Activated T-cell treated with anti-CD3 and anti-CD28 coated beads, Interleukin-2, amount 50 U/mL, for 24 hours (primary cell): ENCODE measurements around the gene DUSP5.

Source experiments
- DNase-seq: peaks from one replicate; pipeline ENCODE4 v3.0.0-alpha.2; 2020
- H3K27ac Mint-ChIP-seq: 2 replicates; pipeline ENCODE4 v1.8.0; 2020; ENCODE audit warnings: mild to moderate bottlenecking, mixed read lengths
- H3K27me3 Mint-ChIP-seq: 2 replicates; pipeline ENCODE4 v1.8.0; 2020; ENCODE audit warnings: mixed read lengths
- H3K36me3 Mint-ChIP-seq: 2 replicates; pipeline ENCODE4 v1.8.0; 2020; ENCODE audit warnings: low read depth, mixed read lengths
- H3K4me1 Mint-ChIP-seq: 2 replicates; pipeline ENCODE4 v1.8.0; 2020; ENCODE audit warnings: low read depth, mixed read lengths
- H3K4me3 Mint-ChIP-seq: 2 replicates; pipeline ENCODE4 v1.8.0; 2020; ENCODE audit warnings: mild to moderate bottlenecking, moderate library complexity, mixed read lengths
- H3K9me3 Mint-ChIP-seq: 2 replicates; pipeline ENCODE4 v1.8.0; 2020; ENCODE audit warnings: mixed read lengths

The DUSP5 gene

GRCh38 chr10:110548002-110548401, 50.3 kb downstream of the DUSP5 start:
- H3K9me3 Mint-ChIP-seq, result no peaks in the 10 kb centered on the region
- DNase-seq, result no peak
- no peak overlapping the region for H3K27ac Mint-ChIP-seq
- peaks cover 11% of the 10 kb centered on the region for H3K4me1 Mint-ChIP-seq
- H3K27me3 Mint-ChIP-seq, result peaks cover 14% of the 10 kb centered on the region
- H3K4me3 Mint-ChIP-seq, result no peak overlapping the region
- no peaks in the 10 kb centered on the region for H3K36me3 Mint-ChIP-seq

GRCh38 chr10:110549211-110549610, 51.5 kb downstream of the DUSP5 start:
- Mint-ChIP-seq H3K27me3 (peaks cover 14% of the 10 kb centered on the region), H3K36me3 (no peaks in the 10 kb centered on the region), H3K4me3 (no peak overlapping the region), H3K27ac (no peak overlapping the region), H3K4me1 (peaks cover 11% of the 10 kb centered on the region), H3K9me3 (no peaks in the 10 kb centered on the region)
- DNase-seq, result no peak

- Mint-ChIP-seq H3K27ac (no peak overlapping the region), H3K4me1 (peaks cover 6% of the 10 kb centered on the region), H3K27me3 (peaks cover 14% of the 10 kb centered on the region), H3K4me3 (no peak overlapping the region), H3K9me3 (no peaks in the 10 kb centered on the region), H3K36me3 (no peaks in the 10 kb centered on the region)
- DNase-seq, result no peak
Measured at GRCh38 chr10:110553905-110554304, 56.2 kb downstream of the DUSP5 start.

- Mint-ChIP-seq H3K27me3 (peaks cover 9% of the 10 kb centered on the region), H3K36me3 (no peaks in the 10 kb centered on the region), H3K4me3 (no peak overlapping the region), H3K4me1 (peaks cover 6% of the 10 kb centered on the region), H3K27ac (no peak overlapping the region), H3K9me3 (no peaks in the 10 kb centered on the region)
- DNase-seq, result no peak
Measured at GRCh38 chr10:110556296-110556695, 58.6 kb downstream of the DUSP5 start.

GRCh38 chr10:110556969-110557601, 59.4 kb downstream of the DUSP5 start:
- H3K36me3 Mint-ChIP-seq, result no peaks in the 10 kb centered on the region
- no peaks in the 10 kb centered on the region for H3K9me3 Mint-ChIP-seq
- no peak overlapping the region for H3K4me3 Mint-ChIP-seq
- no peak overlapping the region for H3K27ac Mint-ChIP-seq
- peak; percentile 69 for DNase-seq
- H3K27me3 Mint-ChIP-seq, result peaks cover 2% of the 10 kb centered on the region
- H3K4me1 Mint-ChIP-seq, result peaks cover 6% of the 10 kb centered on the region

GRCh38 chr10:110558041-110558440, 60.3 kb downstream of the DUSP5 start:
- DNase-seq, result no peak
- H3K27me3 Mint-ChIP-seq, result peaks cover 2% of the 10 kb centered on the region
- no peak overlapping the region for H3K27ac Mint-ChIP-seq
- H3K9me3 Mint-ChIP-seq, result no peaks in the 10 kb centered on the region
- peaks cover 6% of the 10 kb centered on the region for H3K4me1 Mint-ChIP-seq
- no peak overlapping the region for H3K4me3 Mint-ChIP-seq
- no peaks in the 10 kb centered on the region for H3K36me3 Mint-ChIP-seq

GRCh38 chr10:110560012-110560411, 62.3 kb downstream of the DUSP5 start:
- Mint-ChIP-seq H3K36me3 (no peaks in the 10 kb centered on the region), H3K4me1 (peaks cover 6% of the 10 kb centered on the region), H3K9me3 (no peaks in the 10 kb centered on the region), H3K4me3 (no peak overlapping the region), H3K27me3 (peaks cover 11% of the 10 kb centered on the region), H3K27ac (no peak overlapping the region)
- DNase-seq, result no peak
